BE2C (cell line): ENCODE results near the gene CDC20.

ENCODE experiments used
- DNase-seq: peaks from one replicate; pipeline ENCODE4 v3.0.0-alpha.2; 2020
- H3K27me3 ChIP-seq: fragments of 250-450 bp; sonication (Bioruptor Pico); 2 replicates; pipeline ENCODE4 v1.5.1; 2020; ENCODE audit warnings: mild to moderate bottlenecking
- H3K36me3 ChIP-seq: fragments of 250-450 bp; sonication (Bioruptor Pico); 2 replicates; pipeline ENCODE4 v1.5.1; 2020; ENCODE audit warnings: mild to moderate bottlenecking
- H3K4me1 ChIP-seq: fragments of 250-450 bp; sonication (Bioruptor Pico); 2 replicates; pipeline ENCODE4 v1.5.1; 2020
- H3K4me3 ChIP-seq: 2 replicates; pipeline ENCODE4 v1.5.1; 2011; ENCODE audit warnings: low read depth, low read length
- H3K9me3 ChIP-seq: fragments of 250-450 bp; sonication (Bioruptor Pico); 2 replicates; pipeline ENCODE4 v1.5.1; 2020
- CTCF ChIP-seq: IDR thresholded peaks from 2 replicates; pipeline ENCODE4 v1.5.1; 2012; ENCODE audit warnings: mild to moderate bottlenecking, low read depth, low read length

The CDC20 gene

GRCh38 chr1:43313771-43314170 is 45.0 kb upstream of the CDC20 start:
- H3K36me3 ChIP-seq = no peaks in the 10 kb centered on the region
- no peaks in the 10 kb centered on the region for H3K4me1 ChIP-seq
- TF ChIP-seq CTCF = no peak
- H3K9me3 ChIP-seq = no peaks in the 10 kb centered on the region
- no peak for DNase-seq
- H3K27me3 ChIP-seq = no peaks in the 10 kb centered on the region
- no peak overlapping the region for H3K4me3 ChIP-seq

DNA sequence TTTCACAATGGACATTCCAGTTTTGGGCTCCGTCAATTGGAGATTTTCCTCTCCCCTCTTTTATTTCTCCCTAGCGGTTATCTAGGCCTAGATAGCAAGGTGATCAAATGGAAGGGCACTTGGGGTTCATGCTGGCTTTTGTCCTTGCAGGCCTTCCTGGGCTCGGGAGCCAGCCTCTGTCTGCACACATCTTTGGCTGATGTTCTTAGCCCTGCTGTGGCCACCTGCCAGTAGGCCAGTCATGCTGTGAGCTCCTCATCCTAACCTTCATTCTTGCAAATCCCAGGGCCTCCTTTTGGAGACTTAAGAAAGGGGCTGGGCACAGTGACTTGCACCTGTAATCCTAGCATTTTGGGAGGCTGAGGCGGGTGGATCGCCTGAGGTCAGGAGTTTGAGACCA is 44.5 kb upstream of the CDC20 start:
- Histone ChIP-seq H3K36me3 (no peaks in the 10 kb centered on the region), H3K4me1 (no peaks in the 10 kb centered on the region), H3K9me3 (no peaks in the 10 kb centered on the region), H3K4me3 (no peak overlapping the region), H3K27me3 (no peaks in the 10 kb centered on the region)
- no peak for DNase-seq
- TF ChIP-seq CTCF = no peak

- Histone ChIP-seq H3K9me3 (no peaks in the 10 kb centered on the region), H3K4me3 (no peak overlapping the region), H3K4me1 (no peaks in the 10 kb centered on the region), H3K27me3 (no peaks in the 10 kb centered on the region), H3K36me3 (no peaks in the 10 kb centered on the region)
- no peak for DNase-seq
- no peak for TF ChIP-seq CTCF
Observed at GRCh38 chr1:43315481-43315880, 43.3 kb upstream of the CDC20 start.

- H3K4me1 ChIP-seq = no peaks in the 10 kb centered on the region
- H3K36me3 ChIP-seq = no peaks in the 10 kb centered on the region
- no peaks in the 10 kb centered on the region for H3K27me3 ChIP-seq
- no peak for TF ChIP-seq CTCF
- no peak for DNase-seq
- H3K9me3 ChIP-seq = no peaks in the 10 kb centered on the region
- no peak overlapping the region for H3K4me3 ChIP-seq
Observed at GRCh38 chr1:43315963-43316737, 42.6 kb upstream of the CDC20 start.

- Histone ChIP-seq H3K27me3 (no peaks in the 10 kb centered on the region), H3K4me1 (no peaks in the 10 kb centered on the region), H3K4me3 (no peak overlapping the region), H3K9me3 (no peaks in the 10 kb centered on the region), H3K36me3 (no peaks in the 10 kb centered on the region)
- no peak for TF ChIP-seq CTCF
- no peak for DNase-seq
Observed at GRCh38 chr1:43316738-43317520, 41.9 kb upstream of the CDC20 start.

DNA sequence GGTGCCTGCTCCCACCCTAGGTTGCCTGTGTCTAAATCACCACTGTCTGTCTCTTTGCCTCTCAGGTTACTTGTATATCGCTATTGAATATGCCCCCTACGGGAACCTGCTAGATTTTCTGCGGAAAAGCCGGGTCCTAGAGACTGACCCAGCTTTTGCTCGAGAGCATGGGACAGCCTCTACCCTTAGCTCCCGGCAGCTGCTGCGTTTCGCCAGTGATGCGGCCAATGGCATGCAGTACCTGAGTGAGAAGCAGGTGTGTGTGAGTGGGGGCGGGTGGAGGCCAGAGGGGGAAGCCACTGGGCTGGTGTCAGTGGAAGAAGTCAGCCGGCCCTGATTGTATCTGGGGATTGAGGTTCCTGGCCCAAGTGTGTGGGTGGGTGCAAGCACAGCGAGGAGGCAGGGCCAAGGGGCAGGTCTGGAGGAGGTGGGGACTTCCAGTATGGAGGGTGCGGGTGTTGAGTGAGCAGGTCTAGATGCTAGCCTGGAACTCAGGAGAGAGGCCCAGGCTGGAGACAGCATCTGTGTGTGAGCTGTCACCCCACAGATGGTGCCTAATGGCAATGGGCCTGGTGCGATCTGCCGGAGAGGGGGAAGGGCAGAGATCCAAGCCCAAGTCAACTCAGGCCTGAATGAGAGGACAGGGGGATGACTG is 40.8 kb upstream of the CDC20 start:
- no peak for TF ChIP-seq CTCF
- no peaks in the 10 kb centered on the region for H3K36me3 ChIP-seq
- H3K4me3 ChIP-seq = no peak overlapping the region
- H3K27me3 ChIP-seq = no peaks in the 10 kb centered on the region
- H3K4me1 ChIP-seq = no peaks in the 10 kb centered on the region
- no peak for DNase-seq
- no peaks in the 10 kb centered on the region for H3K9me3 ChIP-seq
